Measurements from ENCODE around the gene DNTTIP2.
"Not testable (repeated sequence)": the region's sequence is repeated elsewhere in the genome, so short reads cannot be mapped to it uniquely, and the experiment has no call there.

Gene DNTTIP2

GRCh38 chr1:93874025-93874651 lies 4.9 kb downstream of the DNTTIP2 start:
- DNase-seq: peak; percentile 31

- no peak for DNase-seq
These were observed 7.6 kb downstream of the DNTTIP2 start for GRCh38 chr1:93871366-93871765.

GRCh38 chr1:93869653-93870052 lies 9.4 kb downstream of the DNTTIP2 start:
- no peak for DNase-seq

- DNase-seq: not testable (repeated sequence)
These were observed 10.5 kb downstream of the DNTTIP2 start for GRCh38 chr1:93868492-93868891.

GRCh38 chr1:93865253-93865652 lies 13.8 kb downstream of the DNTTIP2 start:
- no peak for DNase-seq

- DNase-seq: no peak
These were observed 14.8 kb downstream of the DNTTIP2 start for GRCh38 chr1:93864175-93864574.

GRCh38 chr1:93857653-93858052 lies 21.4 kb downstream of the DNTTIP2 start:
- not testable (repeated sequence) for DNase-seq

GRCh38 chr1:93855983-93856382 lies 23.0 kb downstream of the DNTTIP2 start:
- not testable (repeated sequence) for DNase-seq

GRCh38 chr1:93853940-93854339 lies 25.1 kb downstream of the DNTTIP2 start:
- DNase-seq: no peak

- DNase-seq: no peak
These were observed 27.1 kb downstream of the DNTTIP2 start for GRCh38 chr1:93851878-93852277.

- no peak for DNase-seq
These were observed 27.7 kb downstream of the DNTTIP2 start for GRCh38 chr1:93851327-93851712.

- peak; percentile 16 for DNase-seq
These were observed 28.2 kb downstream of the DNTTIP2 start for GRCh38 chr1:93850687-93851326.

GRCh38 chr1:93848350-93848883 lies 30.6 kb downstream of the DNTTIP2 start:
- no peak for DNase-seq

GRCh38 chr1:93847811-93848288 lies 31.2 kb downstream of the DNTTIP2 start:
- DNase-seq: peak; percentile 48

- DNase-seq: peak; percentile 72
These were observed 31.8 kb downstream of the DNTTIP2 start for GRCh38 chr1:93846992-93847810.

GRCh38 chr1:93846206-93846991 lies 32.6 kb downstream of the DNTTIP2 start:
- DNase-seq: peak; percentile 59

- DNase-seq: no peak
These were observed 33.3 kb downstream of the DNTTIP2 start for GRCh38 chr1:93845538-93846205.

GRCh38 chr1:93844262-93845045 lies 34.6 kb downstream of the DNTTIP2 start:
- DNase-seq: peak; percentile 64

- DNase-seq: no peak
These were observed 36.1 kb downstream of the DNTTIP2 start for GRCh38 chr1:93842750-93843500.

- DNase-seq: no peak
These were observed 37.2 kb downstream of the DNTTIP2 start for GRCh38 chr1:93841771-93842170.

All from NCI-H2171 treated with DMSO at 0.1 percent for 48 hours (cell line).